Rectal smooth muscle tissue (tissue), 1 donor: ENCODE measurements around the gene P2RX2.

ENCODE experiments used
- H3K27ac ChIP-seq: one replicate; pipeline ENCODE4 v1.7.0; 2013; ENCODE audit warnings: low read depth, low read length, inconsistent platforms
- H3K27me3 ChIP-seq: one replicate; pipeline ENCODE4 v1.7.0; 2013; ENCODE audit warnings: low read length; ENCODE audit not compliant: control insufficient read depth, insufficient read depth
- H3K36me3 ChIP-seq: one replicate; pipeline ENCODE4 v1.7.0; 2013; ENCODE audit warnings: low read length; ENCODE audit not compliant: control insufficient read depth, insufficient read depth
- H3K4me1 ChIP-seq: one replicate; pipeline ENCODE4 v1.7.0; 2013; ENCODE audit warnings: low read length; ENCODE audit not compliant: control insufficient read depth, insufficient read depth
- H3K4me3 ChIP-seq: one replicate; pipeline ENCODE4 v1.7.0; 2013; ENCODE audit warnings: low read length
- H3K9ac ChIP-seq: one replicate; pipeline ENCODE4 v1.7.0; 2013; ENCODE audit warnings: low read length

The P2RX2 gene

DNA sequence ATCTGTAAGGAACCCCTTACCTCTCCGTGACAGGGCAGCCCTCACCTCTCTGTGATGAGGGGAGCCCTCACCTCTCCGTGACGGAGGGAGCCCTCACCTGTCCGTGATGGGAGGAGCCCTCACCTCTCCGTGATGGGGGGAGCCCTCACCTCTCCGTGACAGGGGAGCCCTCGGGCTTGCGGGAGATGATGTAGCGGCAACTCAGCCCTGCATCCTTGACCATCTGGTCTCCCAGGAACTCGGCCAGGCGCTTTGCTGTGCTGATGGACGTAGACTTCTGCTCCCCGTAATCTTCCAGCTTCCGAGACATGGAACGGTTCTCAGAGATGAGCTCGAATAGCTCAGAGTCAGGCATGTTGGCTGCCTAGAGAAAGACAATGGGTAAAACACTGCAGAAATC lies 40.6 kb downstream of the P2RX2 start:
- Histone ChIP-seq H3K27ac (no peak overlapping the region), H3K4me3 (no peak overlapping the region), H3K9ac (no peak overlapping the region), H3K36me3 (peaks cover 34% of the 10 kb centered on the region), H3K27me3 (no peaks in the 10 kb centered on the region), H3K4me1 (no peaks in the 10 kb centered on the region)

DNA sequence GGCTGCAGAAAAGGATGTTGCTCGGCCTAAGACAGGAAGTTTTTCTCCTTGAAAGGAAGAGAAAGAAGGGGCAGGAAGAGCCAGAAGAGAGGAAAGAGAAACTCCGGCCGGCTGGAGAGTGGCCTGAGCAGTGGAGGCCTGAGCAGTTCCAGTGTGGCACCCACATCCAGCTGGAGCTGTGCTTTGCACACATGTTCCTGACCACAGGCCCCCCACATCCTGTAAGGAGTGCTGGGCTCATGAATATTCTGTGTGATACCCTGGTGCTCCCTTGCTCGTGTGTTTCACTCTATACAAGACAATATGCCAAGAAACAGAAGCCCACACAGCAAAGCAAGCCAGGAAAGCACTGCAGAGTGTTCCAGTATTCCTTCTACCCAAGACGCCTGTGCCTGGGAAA lies 41.5 kb downstream of the P2RX2 start:
- peaks cover 36% of the 10 kb centered on the region for H3K36me3 ChIP-seq
- H3K27ac ChIP-seq = no peak overlapping the region
- no peak overlapping the region for H3K4me3 ChIP-seq
- H3K27me3 ChIP-seq = no peaks in the 10 kb centered on the region
- H3K9ac ChIP-seq = no peak overlapping the region
- H3K4me1 ChIP-seq = no peaks in the 10 kb centered on the region

DNA sequence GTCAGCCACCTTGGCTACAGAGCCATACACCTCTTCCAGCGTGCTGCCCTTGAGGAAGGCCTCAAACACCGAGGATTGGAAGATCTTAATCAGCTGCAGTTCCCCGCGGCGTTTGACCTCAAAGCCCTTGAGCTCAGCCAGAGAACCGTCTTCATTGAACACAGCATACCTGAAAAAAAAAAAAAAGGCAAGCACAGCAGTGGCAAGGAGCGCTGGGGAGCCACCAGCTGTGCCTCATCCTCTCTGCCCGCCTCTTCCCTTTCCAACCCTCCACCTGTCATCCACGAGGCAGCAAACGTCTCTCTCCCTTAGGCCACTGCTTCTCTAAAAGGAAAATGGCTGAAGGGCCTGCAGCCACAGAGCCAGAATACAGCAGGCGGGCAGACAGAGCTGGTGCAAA lies 42.4 kb downstream of the P2RX2 start:
- Histone ChIP-seq H3K4me3 (no peak overlapping the region), H3K36me3 (peaks cover 36% of the 10 kb centered on the region), H3K27me3 (no peaks in the 10 kb centered on the region), H3K9ac (no peak overlapping the region), H3K27ac (no peak overlapping the region), H3K4me1 (no peaks in the 10 kb centered on the region)

DNA sequence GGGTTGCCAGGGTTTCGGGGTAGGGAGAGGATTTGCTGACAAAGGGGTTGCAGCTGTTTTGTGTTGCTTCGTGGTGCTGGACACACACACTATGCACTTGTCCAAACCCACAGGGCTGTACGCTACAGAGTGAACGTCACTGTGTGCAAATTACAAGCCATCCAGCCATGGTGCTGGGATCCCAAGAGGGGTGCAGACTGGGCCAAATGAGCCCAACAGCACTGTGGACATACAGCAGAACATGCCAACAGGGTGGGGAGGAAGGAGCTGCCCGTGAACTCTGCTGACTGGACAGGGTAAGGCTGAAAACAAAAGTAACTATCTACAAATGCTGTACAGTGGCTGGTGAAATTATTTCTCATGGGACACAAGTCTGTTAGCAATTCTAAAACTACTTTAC lies 43.4 kb downstream of the P2RX2 start:
- Histone ChIP-seq H3K27me3 (no peaks in the 10 kb centered on the region), H3K9ac (no peak overlapping the region), H3K27ac (no peak overlapping the region), H3K4me3 (no peak overlapping the region), H3K36me3 (peaks cover 36% of the 10 kb centered on the region), H3K4me1 (no peaks in the 10 kb centered on the region)

DNA sequence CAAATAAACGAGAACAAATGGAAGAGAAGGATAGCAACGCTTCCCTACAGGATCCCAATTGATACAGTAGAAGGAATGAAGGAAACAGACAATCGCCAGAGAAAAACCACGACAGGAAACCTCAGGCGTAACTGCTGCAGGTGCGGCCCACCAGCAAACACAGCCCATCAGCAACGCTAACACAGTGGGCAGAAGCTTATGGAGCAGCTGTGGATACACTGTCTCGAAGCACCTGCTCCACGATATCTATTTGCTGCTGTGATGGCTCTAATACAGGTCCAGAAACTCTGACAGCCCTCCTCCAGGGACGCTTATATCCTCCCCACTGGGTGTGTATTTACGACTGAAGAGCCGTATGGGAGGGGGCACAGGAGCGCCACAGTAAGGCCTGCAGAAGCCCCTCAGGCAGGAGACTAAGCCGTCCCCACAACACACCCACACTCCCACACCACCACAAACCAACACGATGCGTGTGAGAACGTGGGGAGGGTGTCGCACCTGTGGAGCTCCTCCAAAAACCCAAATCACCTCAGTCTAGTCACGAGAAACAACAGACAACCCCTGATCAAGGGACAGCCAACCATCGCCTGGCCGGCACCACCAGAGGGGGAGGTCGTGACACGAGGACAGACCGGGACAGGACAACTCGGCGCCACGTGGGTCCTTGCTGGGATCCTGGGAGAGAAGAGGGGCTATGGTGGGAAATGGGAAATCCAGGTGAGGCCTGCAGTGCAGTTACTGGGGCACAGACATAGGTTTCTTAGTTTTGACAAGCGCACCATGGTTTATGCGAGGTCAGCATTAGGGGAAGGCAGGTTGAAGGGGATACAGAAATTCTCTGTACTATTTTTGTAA lies 44.6 kb downstream of the P2RX2 start:
- H3K4me1 ChIP-seq = no peaks in the 10 kb centered on the region
- H3K36me3 ChIP-seq = peaks cover 31% of the 10 kb centered on the region
- H3K9ac ChIP-seq = no peak overlapping the region
- no peaks in the 10 kb centered on the region for H3K27me3 ChIP-seq
- H3K27ac ChIP-seq = no peak overlapping the region
- no peak overlapping the region for H3K4me3 ChIP-seq

- Histone ChIP-seq H3K36me3 (peaks cover 23% of the 10 kb centered on the region), H3K4me3 (no peak overlapping the region), H3K4me1 (no peaks in the 10 kb centered on the region), H3K9ac (no peak overlapping the region), H3K27ac (no peak overlapping the region), H3K27me3 (no peaks in the 10 kb centered on the region)
These were observed 45.9 kb downstream of the P2RX2 start for GRCh38 chr12:132664206-132665148.

- Histone ChIP-seq H3K36me3 (peaks cover 26% of the 10 kb centered on the region), H3K27ac (no peak overlapping the region), H3K4me1 (no peaks in the 10 kb centered on the region)
These were observed 46.5 kb downstream of the P2RX2 start for GRCh38 chr12:132665149-132665491.

GRCh38 chr12:132665794-132666193 lies 47.2 kb downstream of the P2RX2 start:
- H3K27me3 ChIP-seq = no peaks in the 10 kb centered on the region
- H3K4me3 ChIP-seq = no peak overlapping the region
- no peaks in the 10 kb centered on the region for H3K4me1 ChIP-seq
- H3K27ac ChIP-seq = no peak overlapping the region
- peaks cover 23% of the 10 kb centered on the region for H3K36me3 ChIP-seq
- no peak overlapping the region for H3K9ac ChIP-seq

More at GRCh38 chr12:132665149-132665491, 46.5 kb downstream of the P2RX2 start:
- Histone ChIP-seq H3K4me3 (no peak overlapping the region), H3K9ac (no peak overlapping the region), H3K27me3 (no peaks in the 10 kb centered on the region)

- Histone ChIP-seq H3K4me3 (no peak overlapping the region), H3K27me3 (no peaks in the 10 kb centered on the region), H3K9ac (no peak overlapping the region), H3K36me3 (peaks cover 25% of the 10 kb centered on the region), H3K4me1 (no peaks in the 10 kb centered on the region), H3K27ac (no peak overlapping the region)
These were observed 49.9 kb downstream of the P2RX2 start for GRCh38 chr12:132668191-132669088.

DNA sequence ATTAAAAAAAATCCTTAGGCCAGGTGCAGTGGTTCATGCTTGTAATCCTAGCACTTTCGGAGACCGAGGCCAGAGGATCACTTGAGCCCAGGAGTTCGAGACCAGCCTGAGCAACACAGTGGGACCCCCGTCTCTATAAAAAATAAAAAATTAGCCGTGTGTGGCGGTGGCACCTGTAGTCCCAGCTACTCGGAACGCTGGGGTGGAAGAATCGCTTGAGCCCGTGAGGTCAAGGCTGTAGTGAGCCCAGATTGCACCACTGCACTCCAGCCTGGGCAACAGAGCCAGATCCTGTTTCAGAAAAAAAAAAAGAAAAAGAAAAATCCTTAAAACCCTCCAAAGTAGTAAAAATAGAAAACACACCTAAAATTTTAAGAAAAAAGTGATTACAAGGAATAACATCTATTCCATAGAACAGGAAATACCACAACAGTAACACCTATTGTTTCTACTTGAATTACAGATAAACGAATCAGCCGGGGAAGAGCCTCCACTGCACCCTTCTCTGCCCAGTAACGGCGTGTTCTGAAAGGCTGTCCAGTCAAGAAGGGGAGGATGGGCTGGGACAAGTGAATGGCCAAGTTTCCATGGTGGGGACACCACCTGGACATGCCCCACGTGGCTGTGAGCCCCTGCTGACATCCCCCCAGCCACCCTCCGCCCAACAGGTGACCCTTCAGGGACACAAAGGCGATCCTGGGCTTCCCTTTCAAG lies 50.7 kb downstream of the P2RX2 start:
- Histone ChIP-seq H3K4me1 (no peaks in the 10 kb centered on the region), H3K36me3 (peaks cover 22% of the 10 kb centered on the region), H3K4me3 (no peak overlapping the region), H3K27ac (no peak overlapping the region), H3K9ac (no peak overlapping the region), H3K27me3 (no peaks in the 10 kb centered on the region)
